HEK293T (cell line): Measurements from ENCODE around the gene CORO2B.

ENCODE experiments used
- BHLHE40 ChIP-seq: fragments of 450-650 bp; IDR thresholded peaks from 2 replicates; pipeline ENCODE4 v1.6.1; 2016; ENCODE audit warnings: mild to moderate bottlenecking, moderate library complexity, borderline replicate concordance
- CTBP1 ChIP-seq: fragments of 450-650 bp; IDR thresholded peaks from 2 replicates; pipeline ENCODE4 v1.6.1; 2016; ENCODE audit warnings: borderline replicate concordance
- FOXA1 ChIP-seq: fragments of 450-650 bp; IDR thresholded peaks from 2 replicates; pipeline ENCODE4 v1.6.1; 2016; ENCODE audit warnings: mild to moderate bottlenecking
- FOXM1 ChIP-seq: fragments of 450-650 bp; IDR thresholded peaks from 2 replicates; pipeline ENCODE4 v1.6.1; 2017; ENCODE audit warnings: mild to moderate bottlenecking, borderline replicate concordance
- HDGF ChIP-seq: fragments of 450-650 bp; IDR thresholded peaks from 2 replicates; pipeline ENCODE4 v1.6.1; 2017; ENCODE audit warnings: antibody characterized with exemption, borderline replicate concordance
- LEF1 ChIP-seq: fragments of 450-650 bp; IDR thresholded peaks from 2 replicates; pipeline ENCODE4 v1.6.1; 2017; ENCODE audit warnings: mild to moderate bottlenecking, borderline replicate concordance
- SP1 ChIP-seq: fragments of 450-650 bp; IDR thresholded peaks from 2 replicates; pipeline ENCODE4 v1.6.1; 2017
- TARDBP ChIP-seq: fragments of 450-650 bp; IDR thresholded peaks from 2 replicates; pipeline ENCODE4 v1.6.1; 2016
- TF ChIP-seq, protein P1 (sequence below): fragments of 450-650 bp; IDR thresholded peaks from 2 replicates; pipeline ENCODE4 v1.6.1; 2016

DNA sequence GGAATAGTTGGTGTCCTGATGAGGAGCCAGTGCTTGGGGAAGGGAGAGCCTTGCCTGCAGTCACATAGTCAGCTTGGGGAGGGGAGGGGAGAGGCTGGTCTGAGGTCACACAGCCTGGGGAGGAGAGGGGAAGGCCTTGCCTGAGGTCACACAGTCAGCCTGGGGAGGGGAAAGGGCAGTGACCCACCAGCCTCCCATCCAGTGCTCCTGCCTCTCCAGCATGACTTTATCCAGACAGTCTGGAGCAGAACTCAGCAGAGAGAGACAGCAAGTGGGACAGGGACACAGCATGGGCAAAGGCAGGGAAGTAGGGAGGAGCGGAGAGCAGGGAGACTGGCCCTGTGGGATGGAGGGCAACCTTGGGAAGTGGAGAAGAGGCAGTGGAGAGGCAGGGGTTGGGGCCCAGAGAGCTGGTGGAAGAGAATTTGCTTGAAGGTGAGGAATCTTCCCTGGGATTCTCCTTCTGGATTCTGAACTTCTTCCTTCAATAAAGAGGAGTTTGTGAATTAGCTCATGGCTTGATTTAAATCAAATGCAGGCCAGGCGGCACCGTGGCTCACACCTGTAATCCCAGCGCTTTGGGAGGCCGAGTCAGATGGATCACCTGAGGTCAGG lies 64.5 kb downstream of the CORO2B start:
- TF ChIP-seq HDGF = no peak
- TF ChIP-seq FOXA1 = no peak
- TF ChIP-seq BHLHE40 = no peak
- TF ChIP-seq TARDBP = no peak
- TF ChIP-seq CTBP1 = no peak
- TF ChIP-seq LEF1 = no peak
- TF ChIP-seq FOXM1 = no peak
- TF ChIP-seq, protein P1, sequence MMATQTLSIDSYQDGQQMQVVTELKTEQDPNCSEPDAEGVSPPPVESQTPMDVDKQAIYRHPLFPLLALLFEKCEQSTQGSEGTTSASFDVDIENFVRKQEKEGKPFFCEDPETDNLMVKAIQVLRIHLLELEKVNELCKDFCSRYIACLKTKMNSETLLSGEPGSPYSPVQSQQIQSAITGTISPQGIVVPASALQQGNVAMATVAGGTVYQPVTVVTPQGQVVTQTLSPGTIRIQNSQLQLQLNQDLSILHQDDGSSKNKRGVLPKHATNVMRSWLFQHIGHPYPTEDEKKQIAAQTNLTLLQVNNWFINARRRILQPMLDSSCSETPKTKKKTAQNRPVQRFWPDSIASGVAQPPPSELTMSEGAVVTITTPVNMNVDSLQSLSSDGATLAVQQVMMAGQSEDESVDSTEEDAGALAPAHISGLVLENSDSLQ = no peak
- TF ChIP-seq SP1 = no peak
